SK-N-SH (cell line): ENCODE measurements around the gene ZDHHC24. TPM values are rescaled to one million over a fixed set of nuclear protein-coding genes. Genes with fewer than 3 reads are reported as not detected.

ENCODE experiments used
- CTCF ChIA-PET: fragments of 300-600, 350-600 bp; formaldehyde crosslinking; extraction: SDS; loops from one replicate; lab custom pipeline; 2021; lab: Yijun Ruan, JAX
- POLR2A ChIA-PET: fragments of 350-600 bp; sonication (Branson Sonifier 250); formaldehyde crosslinking; extraction: SDS; loops from one replicate; lab custom pipeline; 2020; ENCODE audit warnings: antibody characterized with exemption, inconsistent platforms; lab: Yijun Ruan, JAX
- DNase-seq: peaks from one replicate; pipeline ENCODE4 v3.0.0; 2012
- H2AFZ ChIP-seq: fragments of 200-600 bp; sonication (generic); 2 replicates; pipeline ENCODE4 v1.8.1; 2016; ENCODE audit warnings: antibody characterized with exemption, mild to moderate bottlenecking, low read depth
- H3F3A ChIP-seq: fragments of 200-600 bp; sonication (generic); replicated peaks from 2 replicates; pipeline ENCODE3; 2016; ENCODE audit warnings: antibody characterized with exemption, mild to moderate bottlenecking; ENCODE audit not compliant: insufficient read depth
- H3K27ac ChIP-seq, 2 experiments: fragments of 200-500 bp in 1 of 2; fragments of 200-600 bp in 1 of 2; sonication (Bioruptor generic) in 1 of 2; sonication (generic), shearing (Covaris generic) in 1 of 2; 2 replicates each; pipeline versions ENCODE4 v1.5.1 to v1.6.1; 2014 to 2016; ENCODE audit warnings: low read depth in 2 of 2, inconsistent platforms in 1 of 2, low read length in 1 of 2, mild to moderate bottlenecking in 1 of 2, mixed read lengths in 1 of 2
- H3K27me3 ChIP-seq: fragments of 200-600 bp; sonication (generic), shearing (Covaris generic); 2 replicates; pipeline ENCODE4 v1.6.1; 2016; ENCODE audit warnings: mixed run types; ENCODE audit not compliant: insufficient read depth
- H3K36me3 ChIP-seq, 2 experiments: fragments of 200-500 bp in 1 of 2; fragments of 200-600 bp in 1 of 2; sonication (Bioruptor generic) in 1 of 2; sonication (generic) in 1 of 2; replicated peaks in 1 of 2; 2 replicates each; pipeline versions ENCODE3 to v1.5.1; 2014 to 2016; ENCODE audit warnings: low read length in 1 of 2, mild to moderate bottlenecking in 1 of 2; ENCODE audit not compliant: insufficient read depth in 2 of 2, control insufficient read depth in 1 of 2
- H3K4me1 ChIP-seq, 2 experiments: fragments of 200-500 bp in 1 of 2; fragments of 200-600 bp in 1 of 2; sonication (Bioruptor generic) in 1 of 2; sonication (generic), shearing (Covaris generic) in 1 of 2; 2 replicates each; pipeline versions ENCODE4 v1.5.1 to v1.6.1; 2014 to 2016; ENCODE audit warnings: low read depth in 1 of 2, low read length in 1 of 2, mixed run types in 1 of 2; ENCODE audit not compliant: insufficient read depth in 2 of 2, control insufficient read depth in 1 of 2
- H3K4me2 ChIP-seq: fragments of 200-600 bp; sonication (generic), shearing (Covaris generic); 2 replicates; pipeline ENCODE4 v1.6.1; 2017; ENCODE audit warnings: mixed run types
- H3K4me3 ChIP-seq, 2 experiments: fragments of 200-500 bp in 1 of 2; fragments of 200-600 bp in 1 of 2; sonication (Bioruptor generic) in 1 of 2; sonication (generic), shearing (Covaris generic) in 1 of 2; 2 replicates each; pipeline versions ENCODE4 v1.5.1 to v1.8.1; 2014 to 2016; ENCODE audit warnings: low read depth in 2 of 2, inconsistent platforms in 1 of 2, low read length in 1 of 2, mild to moderate bottlenecking in 1 of 2, mixed read lengths in 1 of 2, moderate library complexity in 1 of 2
- H3K79me2 ChIP-seq: fragments of 200-600 bp; sonication (generic); 2 replicates; pipeline ENCODE4 v1.8.1; 2017; ENCODE audit warnings: mild to moderate bottlenecking; ENCODE audit not compliant: insufficient read depth
- H3K9ac ChIP-seq: fragments of 200-600 bp; sonication (generic); 2 replicates; pipeline ENCODE4 v1.6.1; 2017; ENCODE audit warnings: mixed run types
- H3K9me2 ChIP-seq: fragments of 200-600 bp; sonication (generic); 2 replicates; pipeline ENCODE4 v1.6.1; 2017; ENCODE audit warnings: mixed run types
- H3K9me3 ChIP-seq: fragments of 200-600 bp; sonication (generic); 2 replicates; pipeline ENCODE4 v1.6.1; 2017; ENCODE audit warnings: mixed run types, mild to moderate bottlenecking, moderate library complexity
- H4K20me1 ChIP-seq: fragments of 200-600 bp; sonication (generic); 2 replicates; pipeline ENCODE4 v1.6.1; 2017; ENCODE audit warnings: mild to moderate bottlenecking, mixed run types; ENCODE audit not compliant: insufficient read depth
- CTCF ChIP-seq: fragments of 200-600 bp; sonication (generic); IDR thresholded peaks from 2 replicates; pipeline ENCODE4 v1.6.1; 2017; ENCODE audit warnings: antibody characterized with exemption, mild to moderate bottlenecking, moderate library complexity
- EZH2phosphoT487 ChIP-seq: fragments of 200-600 bp; sonication (generic); IDR thresholded peaks from 2 replicates; pipeline ENCODE4 v1.6.1; 2017; ENCODE audit warnings: low read depth, mixed run types, mild to moderate bottlenecking, antibody characterized with exemption, moderate library complexity, borderline replicate concordance
- GATA2 ChIP-seq: sonication (generic); formaldehyde crosslinking; IDR thresholded peaks from 2 replicates; pipeline ENCODE4 v1.5.0; 2020; ENCODE audit warnings: mild to moderate bottlenecking, missing genetic modification reagents
- RFX5 ChIP-seq: IDR thresholded peaks from 2 replicates; pipeline ENCODE4 v1.6.1; 2012; ENCODE audit warnings: mild to moderate bottlenecking, improper control_type of control experiment, low read length
- WGBS: methylation state at CpG from one replicate; pipeline ENCODE4 v1.1.6; 2017; ENCODE audit warnings: low lambda C conversion rate; 5-methylcytosine and 5-hydroxymethylcytosine counted together
- polyA plus RNA-seq, 3 experiments: library from polyadenylated mRNA; depleted of rRNA; stranded (reverse); fragments of >200 nt; gene quantifications; 2 replicates each; pipeline ENCODE4 v1.2.3, GENCODE V29; 2012
- TF ChIP-seq, protein P1 (sequence below): IDR thresholded peaks from 2 replicates; pipeline ENCODE4 v1.4.0; 2012; ENCODE audit warnings: low read depth, borderline replicate concordance

Gene ZDHHC24
- polyA plus RNA-seq, 1 of the 3 experiments (the other 2 are of a cell fraction): 13.1 TPM

DNA sequence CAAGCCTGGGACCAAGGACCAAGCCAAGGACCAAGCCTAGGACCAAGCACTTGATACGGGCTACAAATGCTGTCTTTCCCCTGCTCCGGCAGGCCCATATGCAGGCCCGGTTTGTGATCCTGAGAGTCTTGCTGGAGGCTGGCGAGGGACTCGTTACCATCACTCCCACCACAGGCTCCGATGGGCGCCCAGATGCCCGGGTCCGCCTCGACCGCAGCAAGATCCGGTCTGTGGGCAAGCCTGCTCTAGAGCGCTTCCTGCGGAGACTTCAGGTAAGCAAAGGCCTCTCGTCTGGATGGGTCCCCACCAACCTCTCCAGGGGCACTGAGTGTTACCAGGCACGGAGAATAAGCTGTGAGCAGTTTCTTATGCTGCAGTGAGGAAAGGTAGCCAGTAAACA, 48.6 kb downstream of the ZDHHC24 start:
- CTCF ChIA-PET: no interaction called here
- peaks cover 4 to 30% of the 10 kb centered on the region in 2 experiments for H3K36me3 ChIP-seq
- WGBS: 92% methylated on average over 11 of the region's 16 CpGs

GRCh38 chr11:66495401-66495854, 50.4 kb downstream of the ZDHHC24 start:
- POLR2A ChIA-PET: no interaction called here
- CTCF ChIA-PET: no interaction called here

More for the DNA sequence above, 48.6 kb downstream of the ZDHHC24 start:
- no peak overlapping the region for H3K4me3 ChIP-seq
- H3K79me2 ChIP-seq: no peaks in the 10 kb centered on the region
- no peaks in the 10 kb centered on the region for H3F3A ChIP-seq
- TF ChIP-seq EZH2phosphoT487 (no peak), GATA2 (CRISPR knock-in tag) (no peak), CTCF (no peak)
- TF ChIP-seq, protein P1, sequence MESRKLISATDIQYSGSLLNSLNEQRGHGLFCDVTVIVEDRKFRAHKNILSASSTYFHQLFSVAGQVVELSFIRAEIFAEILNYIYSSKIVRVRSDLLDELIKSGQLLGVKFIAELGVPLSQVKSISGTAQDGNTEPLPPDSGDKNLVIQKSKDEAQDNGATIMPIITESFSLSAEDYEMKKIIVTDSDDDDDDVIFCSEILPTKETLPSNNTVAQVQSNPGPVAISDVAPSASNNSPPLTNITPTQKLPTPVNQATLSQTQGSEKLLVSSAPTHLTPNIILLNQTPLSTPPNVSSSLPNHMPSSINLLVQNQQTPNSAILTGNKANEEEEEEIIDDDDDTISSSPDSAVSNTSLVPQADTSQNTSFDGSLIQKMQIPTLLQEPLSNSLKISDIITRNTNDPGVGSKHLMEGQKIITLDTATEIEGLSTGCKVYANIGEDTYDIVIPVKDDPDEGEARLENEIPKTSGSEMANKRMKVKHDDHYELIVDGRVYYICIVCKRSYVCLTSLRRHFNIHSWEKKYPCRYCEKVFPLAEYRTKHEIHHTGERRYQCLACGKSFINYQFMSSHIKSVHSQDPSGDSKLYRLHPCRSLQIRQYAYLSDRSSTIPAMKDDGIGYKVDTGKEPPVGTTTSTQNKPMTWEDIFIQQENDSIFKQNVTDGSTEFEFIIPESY: no peak
- H3K9ac ChIP-seq: no peak overlapping the region
- H3K9me3 ChIP-seq: no peaks in the 10 kb centered on the region
- H3K27ac ChIP-seq: no peak overlapping the region
- no peak for DNase-seq
- no peaks in the 10 kb centered on the region for H3K9me2 ChIP-seq
- POLR2A ChIA-PET: no interaction called here
- H3K27me3 ChIP-seq: no peaks in the 10 kb centered on the region
- H3K4me1 ChIP-seq: no peaks in the 10 kb centered on the region
- H3K4me2 ChIP-seq: no peak overlapping the region
- H4K20me1 ChIP-seq: no peaks in the 10 kb centered on the region
- H2AFZ ChIP-seq: no peak overlapping the region

More at GRCh38 chr11:66495401-66495854, 50.4 kb downstream of the ZDHHC24 start:
- no peak for DNase-seq
- Histone ChIP-seq H4K20me1 (no peaks in the 10 kb centered on the region), H3K27ac (no peak overlapping the region), H3K79me2 (no peaks in the 10 kb centered on the region), H3K36me3 (peaks cover 0 to 39% of the 10 kb centered on the region in 2 experiments), H3K4me2 (no peak overlapping the region), H3K9me2 (no peaks in the 10 kb centered on the region), H3K4me3 (no peak overlapping the region), H3K27me3 (no peaks in the 10 kb centered on the region), H3K4me1 (no peaks in the 10 kb centered on the region), H2AFZ (no peak overlapping the region), H3F3A (no peaks in the 10 kb centered on the region), H3K9me3 (no peaks in the 10 kb centered on the region), H3K9ac (no peak overlapping the region)
- 95% methylated on average over 11 of the region's 17 CpGs for WGBS
- TF ChIP-seq CTCF: peak; percentile 18; the same call in 1 of the 2 replicates
- no peak for TF ChIP-seq RFX5
